ENCODE data around the gene FBF1.

DNA sequence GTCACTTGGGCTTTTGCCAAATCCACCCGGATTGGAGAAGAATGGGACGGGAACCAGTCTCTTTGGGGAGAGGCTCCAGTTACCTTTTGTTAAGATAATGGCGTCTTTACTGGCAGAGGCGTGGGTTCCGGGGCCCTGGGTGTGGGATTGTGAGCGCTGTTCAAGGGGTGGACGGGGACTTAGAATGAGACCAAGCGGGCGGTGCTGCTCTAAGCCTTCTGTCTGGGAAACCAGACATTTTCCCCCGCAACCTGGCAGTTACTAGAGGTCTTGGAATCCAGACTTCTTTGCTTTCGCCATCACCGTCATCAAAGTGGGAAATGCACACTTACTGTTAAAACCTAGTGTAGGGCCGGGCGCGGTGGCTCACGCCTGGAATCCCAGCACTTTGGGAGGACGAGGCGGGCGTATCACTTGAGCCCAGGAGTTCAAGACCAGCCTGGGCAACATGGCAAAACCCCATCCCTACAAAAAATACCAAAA lies 38.9 kb upstream of the FBF1 start:
- TF ChIP-seq, protein P1, sequence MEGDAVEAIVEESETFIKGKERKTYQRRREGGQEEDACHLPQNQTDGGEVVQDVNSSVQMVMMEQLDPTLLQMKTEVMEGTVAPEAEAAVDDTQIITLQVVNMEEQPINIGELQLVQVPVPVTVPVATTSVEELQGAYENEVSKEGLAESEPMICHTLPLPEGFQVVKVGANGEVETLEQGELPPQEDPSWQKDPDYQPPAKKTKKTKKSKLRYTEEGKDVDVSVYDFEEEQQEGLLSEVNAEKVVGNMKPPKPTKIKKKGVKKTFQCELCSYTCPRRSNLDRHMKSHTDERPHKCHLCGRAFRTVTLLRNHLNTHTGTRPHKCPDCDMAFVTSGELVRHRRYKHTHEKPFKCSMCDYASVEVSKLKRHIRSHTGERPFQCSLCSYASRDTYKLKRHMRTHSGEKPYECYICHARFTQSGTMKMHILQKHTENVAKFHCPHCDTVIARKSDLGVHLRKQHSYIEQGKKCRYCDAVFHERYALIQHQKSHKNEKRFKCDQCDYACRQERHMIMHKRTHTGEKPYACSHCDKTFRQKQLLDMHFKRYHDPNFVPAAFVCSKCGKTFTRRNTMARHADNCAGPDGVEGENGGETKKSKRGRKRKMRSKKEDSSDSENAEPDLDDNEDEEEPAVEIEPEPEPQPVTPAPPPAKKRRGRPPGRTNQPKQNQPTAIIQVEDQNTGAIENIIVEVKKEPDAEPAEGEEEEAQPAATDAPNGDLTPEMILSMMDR (conservative IDR thresholded peaks at IDR 0.05; ENCODE audit: low read length) = no peak
- TF ChIP-seq EZH2phosphoT487 (IDR thresholded peaks at IDR 0.05; ENCODE audit: borderline replicate concordance) = no peak
